ENCODE data around the gene TMC7.
"Not testable (repeated sequence)": the region's sequence is repeated elsewhere in the genome, so short reads cannot be mapped to it uniquely, and the experiment has no call there.

The TMC7 gene

GRCh38 chr16:18975109-18975508 is 8.6 kb upstream of the TMC7 start:
- H3K27me3 ChIP-seq (ENCODE audit: control insufficient read depth in 1 of 2, insufficient read depth in 2 of 2, low read length in 2 of 2), result no peaks in the 10 kb centered on the region
- no peak overlapping the region for H3K4me3 ChIP-seq (ENCODE audit: low read depth in 1 of 2, low read length in 2 of 2)
- H3K27ac ChIP-seq (ENCODE audit: low read depth, low read length), result no peak overlapping the region
- H3K9me3 ChIP-seq (ENCODE audit: control insufficient read depth in 1 of 2, low read length in 2 of 2), result no peaks in the 10 kb centered on the region
- H3K36me3 ChIP-seq (ENCODE audit: control insufficient read depth in 1 of 2, insufficient read depth in 2 of 2, low read length in 2 of 2), result no peaks in the 10 kb centered on the region
- H3K4me1 ChIP-seq (ENCODE audit: control insufficient read depth in 1 of 2, insufficient read depth in 2 of 2, low read length in 2 of 2), result no peaks in the 10 kb centered on the region
- no peak overlapping the region for H3K9ac ChIP-seq (ENCODE audit: low read depth in 1 of 2, low read length in 2 of 2)

- Histone ChIP-seq H3K36me3 (ENCODE audit: control insufficient read depth in 1 of 2, insufficient read depth in 2 of 2, low read length in 2 of 2) (no peaks in the 10 kb centered on the region), H3K4me1 (ENCODE audit: control insufficient read depth in 1 of 2, insufficient read depth in 2 of 2, low read length in 2 of 2) (no peaks in the 10 kb centered on the region), H3K27ac (ENCODE audit: low read depth, low read length) (no peak overlapping the region), H3K4me3 (ENCODE audit: low read depth in 1 of 2, low read length in 2 of 2) (no peak overlapping the region), H3K9me3 (ENCODE audit: control insufficient read depth in 1 of 2, low read length in 2 of 2) (no peaks in the 10 kb centered on the region), H3K27me3 (ENCODE audit: control insufficient read depth in 1 of 2, insufficient read depth in 2 of 2, low read length in 2 of 2) (no peaks in the 10 kb centered on the region), H3K9ac (ENCODE audit: low read depth in 1 of 2, low read length in 2 of 2) (no peak overlapping the region)
These were observed 3.8 kb upstream of the TMC7 start for GRCh38 chr16:18979936-18980335.

GRCh38 chr16:18984435-18985005 is 786 bp downstream of the TMC7 start:
- peak overlapping the region; percentile 74 to 84 for H3K4me3 ChIP-seq (ENCODE audit: low read depth in 1 of 2, low read length in 2 of 2)
- H3K27ac ChIP-seq (ENCODE audit: low read depth, low read length), result peak overlapping the region; percentile 26
- no peaks in the 10 kb centered on the region for H3K9me3 ChIP-seq (ENCODE audit: control insufficient read depth in 1 of 2, low read length in 2 of 2)
- H3K4me1 ChIP-seq (ENCODE audit: control insufficient read depth in 1 of 2, insufficient read depth in 2 of 2, low read length in 2 of 2), result peaks cover 0 to 2% of the 10 kb centered on the region in 2 donors
- H3K36me3 ChIP-seq (ENCODE audit: control insufficient read depth in 1 of 2, insufficient read depth in 2 of 2, low read length in 2 of 2), result no peaks in the 10 kb centered on the region
- H3K9ac ChIP-seq (ENCODE audit: low read depth in 1 of 2, low read length in 2 of 2), result peak overlapping the region; percentile 62 to 80
- no peaks in the 10 kb centered on the region for H3K27me3 ChIP-seq (ENCODE audit: control insufficient read depth in 1 of 2, insufficient read depth in 2 of 2, low read length in 2 of 2)

GRCh38 chr16:18985256-18985655 is 1.5 kb downstream of the TMC7 start:
- not testable (repeated sequence) for H3K27me3 ChIP-seq (ENCODE audit: control insufficient read depth in 1 of 2, insufficient read depth in 2 of 2, low read length in 2 of 2); H3K4me1 ChIP-seq (ENCODE audit: control insufficient read depth in 1 of 2, insufficient read depth in 2 of 2, low read length in 2 of 2); H3K9ac ChIP-seq (ENCODE audit: low read depth in 1 of 2, low read length in 2 of 2); H3K27ac ChIP-seq (ENCODE audit: low read depth, low read length); H3K4me3 ChIP-seq (ENCODE audit: low read depth in 1 of 2, low read length in 2 of 2); H3K9me3 ChIP-seq (ENCODE audit: control insufficient read depth in 1 of 2, low read length in 2 of 2); H3K36me3 ChIP-seq (ENCODE audit: control insufficient read depth in 1 of 2, insufficient read depth in 2 of 2, low read length in 2 of 2)

GRCh38 chr16:18991731-18992130 is 8.0 kb downstream of the TMC7 start:
- not testable (repeated sequence) for H3K4me1 ChIP-seq (ENCODE audit: control insufficient read depth in 1 of 2, insufficient read depth in 2 of 2, low read length in 2 of 2); H3K36me3 ChIP-seq (ENCODE audit: control insufficient read depth in 1 of 2, insufficient read depth in 2 of 2, low read length in 2 of 2); H3K9ac ChIP-seq (ENCODE audit: low read depth in 1 of 2, low read length in 2 of 2); H3K27ac ChIP-seq (ENCODE audit: low read depth, low read length); H3K4me3 ChIP-seq (ENCODE audit: low read depth in 1 of 2, low read length in 2 of 2); H3K27me3 ChIP-seq (ENCODE audit: control insufficient read depth in 1 of 2, insufficient read depth in 2 of 2, low read length in 2 of 2); H3K9me3 ChIP-seq (ENCODE audit: control insufficient read depth in 1 of 2, low read length in 2 of 2)

- H3K27ac ChIP-seq (ENCODE audit: low read depth, low read length); H3K9ac ChIP-seq (ENCODE audit: low read depth in 1 of 2, low read length in 2 of 2); H3K4me3 ChIP-seq (ENCODE audit: low read depth in 1 of 2, low read length in 2 of 2); H3K9me3 ChIP-seq (ENCODE audit: control insufficient read depth in 1 of 2, low read length in 2 of 2); H3K27me3 ChIP-seq (ENCODE audit: control insufficient read depth in 1 of 2, insufficient read depth in 2 of 2, low read length in 2 of 2); H3K36me3 ChIP-seq (ENCODE audit: control insufficient read depth in 1 of 2, insufficient read depth in 2 of 2, low read length in 2 of 2): not testable (repeated sequence)
- H3K4me1 ChIP-seq (ENCODE audit: control insufficient read depth in 1 of 2, insufficient read depth in 2 of 2, low read length in 2 of 2), result peaks cover 5 to 13% of the 10 kb centered on the region in 2 donors
These were observed 9.8 kb downstream of the TMC7 start for GRCh38 chr16:18993531-18993930.

GRCh38 chr16:18994181-18994580 is 10.4 kb downstream of the TMC7 start:
- not testable (repeated sequence) for H3K9me3 ChIP-seq (ENCODE audit: control insufficient read depth in 1 of 2, low read length in 2 of 2); H3K36me3 ChIP-seq (ENCODE audit: control insufficient read depth in 1 of 2, insufficient read depth in 2 of 2, low read length in 2 of 2); H3K27ac ChIP-seq (ENCODE audit: low read depth, low read length); H3K27me3 ChIP-seq (ENCODE audit: control insufficient read depth in 1 of 2, insufficient read depth in 2 of 2, low read length in 2 of 2); H3K4me3 ChIP-seq (ENCODE audit: low read depth in 1 of 2, low read length in 2 of 2); H3K9ac ChIP-seq (ENCODE audit: low read depth in 1 of 2, low read length in 2 of 2)
- peaks cover 9 to 13% of the 10 kb centered on the region in 2 donors for H3K4me1 ChIP-seq (ENCODE audit: control insufficient read depth in 1 of 2, insufficient read depth in 2 of 2, low read length in 2 of 2)

- not testable (repeated sequence) for H3K36me3 ChIP-seq (ENCODE audit: control insufficient read depth in 1 of 2, insufficient read depth in 2 of 2, low read length in 2 of 2); H3K27ac ChIP-seq (ENCODE audit: low read depth, low read length); H3K9ac ChIP-seq (ENCODE audit: low read depth in 1 of 2, low read length in 2 of 2); H3K27me3 ChIP-seq (ENCODE audit: control insufficient read depth in 1 of 2, insufficient read depth in 2 of 2, low read length in 2 of 2); H3K9me3 ChIP-seq (ENCODE audit: control insufficient read depth in 1 of 2, low read length in 2 of 2); H3K4me3 ChIP-seq (ENCODE audit: low read depth in 1 of 2, low read length in 2 of 2)
- peaks cover 8 to 12% of the 10 kb centered on the region in 2 donors for H3K4me1 ChIP-seq (ENCODE audit: control insufficient read depth in 1 of 2, insufficient read depth in 2 of 2, low read length in 2 of 2)
These were observed 11.7 kb downstream of the TMC7 start for GRCh38 chr16:18995406-18995805.

- H3K4me1 ChIP-seq (ENCODE audit: control insufficient read depth in 1 of 2, insufficient read depth in 2 of 2, low read length in 2 of 2), result peaks cover 5 to 12% of the 10 kb centered on the region in 2 donors
- H3K27ac ChIP-seq (ENCODE audit: low read depth, low read length); H3K4me3 ChIP-seq (ENCODE audit: low read depth in 1 of 2, low read length in 2 of 2); H3K36me3 ChIP-seq (ENCODE audit: control insufficient read depth in 1 of 2, insufficient read depth in 2 of 2, low read length in 2 of 2); H3K9ac ChIP-seq (ENCODE audit: low read depth in 1 of 2, low read length in 2 of 2); H3K27me3 ChIP-seq (ENCODE audit: control insufficient read depth in 1 of 2, insufficient read depth in 2 of 2, low read length in 2 of 2); H3K9me3 ChIP-seq (ENCODE audit: control insufficient read depth in 1 of 2, low read length in 2 of 2): not testable (repeated sequence)
These were observed 12.8 kb downstream of the TMC7 start for GRCh38 chr16:18996536-18996935.

GRCh38 chr16:18997001-18997400 is 13.3 kb downstream of the TMC7 start:
- not testable (repeated sequence) for H3K9me3 ChIP-seq (ENCODE audit: control insufficient read depth in 1 of 2, low read length in 2 of 2); H3K4me3 ChIP-seq (ENCODE audit: low read depth in 1 of 2, low read length in 2 of 2); H3K27ac ChIP-seq (ENCODE audit: low read depth, low read length); H3K9ac ChIP-seq (ENCODE audit: low read depth in 1 of 2, low read length in 2 of 2); H3K27me3 ChIP-seq (ENCODE audit: control insufficient read depth in 1 of 2, insufficient read depth in 2 of 2, low read length in 2 of 2); H3K36me3 ChIP-seq (ENCODE audit: control insufficient read depth in 1 of 2, insufficient read depth in 2 of 2, low read length in 2 of 2)
- peaks cover 5 to 12% of the 10 kb centered on the region in 2 donors for H3K4me1 ChIP-seq (ENCODE audit: control insufficient read depth in 1 of 2, insufficient read depth in 2 of 2, low read length in 2 of 2)

GRCh38 chr16:18999045-18999393 is 15.3 kb downstream of the TMC7 start:
- Histone ChIP-seq H3K27ac (ENCODE audit: low read depth, low read length) (no peak overlapping the region), H3K27me3 (ENCODE audit: control insufficient read depth in 1 of 2, insufficient read depth in 2 of 2, low read length in 2 of 2) (no peaks in the 10 kb centered on the region), H3K4me3 (ENCODE audit: low read depth in 1 of 2, low read length in 2 of 2) (no peak overlapping the region), H3K36me3 (ENCODE audit: control insufficient read depth in 1 of 2, insufficient read depth in 2 of 2, low read length in 2 of 2) (no peaks in the 10 kb centered on the region), H3K9me3 (ENCODE audit: control insufficient read depth in 1 of 2, low read length in 2 of 2) (no peaks in the 10 kb centered on the region), H3K4me1 (ENCODE audit: control insufficient read depth in 1 of 2, insufficient read depth in 2 of 2, low read length in 2 of 2) (peaks cover 5 to 12% of the 10 kb centered on the region in 2 donors), H3K9ac (ENCODE audit: low read depth in 1 of 2, low read length in 2 of 2) (no peak overlapping the region)

Data from duodenal mucosa (tissue), 2 donors.